GM12864 (cell line): ENCODE measurements around the gene PUS7.

Source experiments
- DNase-seq: peaks from one replicate; pipeline ENCODE4 v3.0.0-alpha.2; 2011; ENCODE audit warnings: low read depth
- H3K4me3 ChIP-seq: 2 replicates; pipeline ENCODE4 v1.5.1; 2011; ENCODE audit warnings: mild to moderate bottlenecking, low read depth, low read length, control low read depth
- TF ChIP-seq, protein P1 (sequence below): IDR thresholded peaks from 2 replicates; pipeline ENCODE4 v1.5.1; 2011; ENCODE audit warnings: low read depth, mild to moderate bottlenecking, moderate library complexity, low read length, control low read depth, inconsistent platforms; ENCODE audit errors: missing control alignments

The PUS7 gene

DNA sequence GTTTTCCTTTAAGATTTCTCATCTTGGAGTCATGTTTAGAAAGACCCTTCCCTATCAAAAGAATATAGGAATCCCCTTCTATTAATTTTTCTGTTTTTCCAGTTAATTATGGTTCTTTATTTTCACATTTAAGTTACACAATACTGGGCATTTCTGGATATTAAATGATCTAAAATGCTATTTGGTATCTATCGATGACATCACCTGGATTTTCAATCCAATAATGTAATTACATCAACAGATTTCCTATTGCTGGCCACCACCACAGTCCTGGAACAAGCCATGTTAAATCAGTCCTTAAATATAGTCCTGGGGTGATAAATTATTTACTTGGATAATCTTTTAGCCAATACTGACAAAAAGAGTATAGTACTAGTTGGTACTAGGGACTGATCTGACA, 48.0 kb downstream of the PUS7 start:
- DNase-seq = no peak
- TF ChIP-seq, protein P1, sequence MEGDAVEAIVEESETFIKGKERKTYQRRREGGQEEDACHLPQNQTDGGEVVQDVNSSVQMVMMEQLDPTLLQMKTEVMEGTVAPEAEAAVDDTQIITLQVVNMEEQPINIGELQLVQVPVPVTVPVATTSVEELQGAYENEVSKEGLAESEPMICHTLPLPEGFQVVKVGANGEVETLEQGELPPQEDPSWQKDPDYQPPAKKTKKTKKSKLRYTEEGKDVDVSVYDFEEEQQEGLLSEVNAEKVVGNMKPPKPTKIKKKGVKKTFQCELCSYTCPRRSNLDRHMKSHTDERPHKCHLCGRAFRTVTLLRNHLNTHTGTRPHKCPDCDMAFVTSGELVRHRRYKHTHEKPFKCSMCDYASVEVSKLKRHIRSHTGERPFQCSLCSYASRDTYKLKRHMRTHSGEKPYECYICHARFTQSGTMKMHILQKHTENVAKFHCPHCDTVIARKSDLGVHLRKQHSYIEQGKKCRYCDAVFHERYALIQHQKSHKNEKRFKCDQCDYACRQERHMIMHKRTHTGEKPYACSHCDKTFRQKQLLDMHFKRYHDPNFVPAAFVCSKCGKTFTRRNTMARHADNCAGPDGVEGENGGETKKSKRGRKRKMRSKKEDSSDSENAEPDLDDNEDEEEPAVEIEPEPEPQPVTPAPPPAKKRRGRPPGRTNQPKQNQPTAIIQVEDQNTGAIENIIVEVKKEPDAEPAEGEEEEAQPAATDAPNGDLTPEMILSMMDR = no peak
- no peak overlapping the region for H3K4me3 ChIP-seq

DNA sequence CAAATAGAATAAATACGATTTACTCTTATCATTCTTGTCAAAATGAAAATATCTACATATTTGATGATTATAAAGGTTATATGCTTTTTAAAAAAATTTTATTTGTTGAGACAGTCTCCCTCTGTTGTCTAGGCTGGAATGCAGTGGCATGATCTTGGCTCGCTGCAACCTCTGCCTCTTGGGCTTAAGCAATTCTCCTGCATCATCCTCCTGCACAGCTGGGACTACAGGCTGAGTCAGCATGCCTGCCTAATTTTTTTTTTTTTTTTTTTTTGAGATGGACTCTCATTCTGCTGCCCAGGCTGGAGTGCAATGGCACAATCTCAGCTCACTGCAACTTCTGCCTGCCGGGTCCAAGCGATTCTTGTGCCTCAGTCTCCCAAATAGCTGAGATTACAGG, 48.9 kb downstream of the PUS7 start:
- DNase-seq = no peak
- no peak overlapping the region for H3K4me3 ChIP-seq
- TF ChIP-seq, protein P1 = no peak

GRCh38 chr7:105470846-105471245, 51.2 kb downstream of the PUS7 start:
- no peak overlapping the region for H3K4me3 ChIP-seq
- TF ChIP-seq, protein P1 = no peak
- DNase-seq = no peak

- no peak for DNase-seq
Observed at GRCh38 chr7:105470090-105470489, 52.0 kb downstream of the PUS7 start.

GRCh38 chr7:105462765-105463420, 59.2 kb downstream of the PUS7 start:
- DNase-seq = no peak
- no peak overlapping the region for H3K4me3 ChIP-seq
- TF ChIP-seq, protein P1 = no peak

More at GRCh38 chr7:105470090-105470489, 52.0 kb downstream of the PUS7 start:
- H3K4me3 ChIP-seq = no peak overlapping the region
- TF ChIP-seq, protein P1 = no peak

- H3K4me3 ChIP-seq = no peak overlapping the region
- no peak for DNase-seq
- TF ChIP-seq, protein P1 = no peak
Observed at GRCh38 chr7:105461518-105461917, 60.6 kb downstream of the PUS7 start.

DNA sequence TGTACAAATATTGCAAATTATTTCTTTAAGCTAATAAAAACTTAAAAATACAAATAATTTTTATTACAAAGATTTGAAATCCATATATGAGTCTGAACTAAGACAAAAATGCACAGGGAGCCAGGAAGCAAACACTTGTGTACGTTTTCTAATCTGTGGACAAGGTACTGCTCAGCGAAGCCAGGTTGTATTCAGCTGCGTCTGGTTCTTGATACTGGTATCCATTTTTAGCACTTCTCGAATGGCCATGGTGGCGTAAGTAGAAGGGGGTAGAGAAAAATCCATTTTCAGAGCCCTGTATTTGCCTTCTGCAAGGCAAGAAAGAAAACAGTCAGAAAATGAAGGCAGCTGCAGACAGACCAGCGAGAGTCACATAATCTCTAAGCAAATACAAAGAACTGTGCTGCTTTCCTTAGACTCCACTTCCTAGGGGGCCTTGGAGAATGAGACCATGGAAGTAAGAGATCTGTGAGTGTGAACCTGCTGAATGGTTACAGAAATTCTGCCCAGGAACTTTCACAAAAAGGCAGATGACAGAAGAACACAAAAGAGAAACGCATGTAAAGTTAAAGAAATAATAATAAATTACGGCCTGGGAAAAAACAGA, 64.3 kb downstream of the PUS7 start:
- DNase-seq = no peak
- TF ChIP-seq, protein P1 = no peak
- H3K4me3 ChIP-seq = no peak overlapping the region
